Endothelial cell (in vitro differentiated cells): Measurements from ENCODE around the gene PIK3AP1. TPM values are rescaled to one million over a fixed set of nuclear protein-coding genes. Genes with fewer than 3 reads are reported as not detected.

Experiments
- DNase-seq: peaks from one replicate; pipeline ENCODE4 v3.0.0; 2021; ENCODE audit warnings: low spot score
- H3K27ac Mint-ChIP-seq: one replicate; pipeline ENCODE4 v1.8.0; 2021; ENCODE audit warnings: mixed read lengths, inconsistent platforms; ENCODE audit not compliant: unreplicated experiment
- H3K27me3 Mint-ChIP-seq: one replicate; pipeline ENCODE4 v1.8.0; 2021; ENCODE audit warnings: mild to moderate bottlenecking, moderate library complexity, mixed read lengths, inconsistent platforms; ENCODE audit not compliant: unreplicated experiment
- H3K36me3 Mint-ChIP-seq: one replicate; pipeline ENCODE4 v1.8.0; 2021; ENCODE audit warnings: mild to moderate bottlenecking, low read depth, mixed read lengths, inconsistent platforms; ENCODE audit not compliant: unreplicated experiment
- H3K4me1 Mint-ChIP-seq: one replicate; pipeline ENCODE4 v1.8.0; 2021; ENCODE audit warnings: mild to moderate bottlenecking, mixed read lengths, inconsistent platforms; ENCODE audit not compliant: unreplicated experiment
- H3K4me3 Mint-ChIP-seq: one replicate; pipeline ENCODE4 v1.8.0; 2021; ENCODE audit warnings: mild to moderate bottlenecking, mixed read lengths, inconsistent platforms; ENCODE audit not compliant: unreplicated experiment
- H3K9me3 Mint-ChIP-seq: one replicate; pipeline ENCODE4 v1.8.0; 2021; ENCODE audit warnings: mixed read lengths, inconsistent platforms; ENCODE audit not compliant: unreplicated experiment
- CTCF ChIP-seq: fragments of 200-600 bp; sonication (generic); IDR thresholded peaks from one replicate; pipeline ENCODE4 v1.5.0; 2021; ENCODE audit warnings: antibody characterized with exemption; ENCODE audit not compliant: unreplicated experiment
- total RNA-seq: library from RNA; stranded (reverse); fragmentation: NEBNext Ultra II Directional; extraction: Animal tissue kit (Norgen Biotek cat#: 25700); gene quantifications from one replicate; pipeline ENCODE4 v1.2.1, GENCODE V29; 2021; ENCODE audit not compliant: unreplicated experiment

The PIK3AP1 gene
- total RNA-seq, 1 donor from 2014 or later: 9.0 TPM

GRCh38 chr10:96675846-96676245, 44.5 kb downstream of the PIK3AP1 start:
- no peak for TF ChIP-seq CTCF
- DNase-seq: no peak
- H3K9me3 Mint-ChIP-seq: no peaks in the 10 kb centered on the region
- H3K27me3 Mint-ChIP-seq: peaks cover 4% of the 10 kb centered on the region
- peaks cover 25% of the 10 kb centered on the region for H3K4me1 Mint-ChIP-seq
- no peak overlapping the region for H3K27ac Mint-ChIP-seq
- no peaks in the 10 kb centered on the region for H3K36me3 Mint-ChIP-seq
- H3K4me3 Mint-ChIP-seq: no peak overlapping the region

- Mint-ChIP-seq H3K27ac (peak overlapping the region; percentile 20), H3K36me3 (no peaks in the 10 kb centered on the region), H3K4me1 (peaks cover 30% of the 10 kb centered on the region), H3K4me3 (no peak overlapping the region), H3K9me3 (no peaks in the 10 kb centered on the region), H3K27me3 (peaks cover 2% of the 10 kb centered on the region)
- no peak for TF ChIP-seq CTCF
- DNase-seq: no peak
Observed at GRCh38 chr10:96673318-96674099, 46.8 kb downstream of the PIK3AP1 start.

- no peaks in the 10 kb centered on the region for H3K36me3 Mint-ChIP-seq
- no peak overlapping the region for H3K4me3 Mint-ChIP-seq
- peaks cover 30% of the 10 kb centered on the region for H3K4me1 Mint-ChIP-seq
- peaks cover 1% of the 10 kb centered on the region for H3K27me3 Mint-ChIP-seq
- no peak for DNase-seq
- no peak for TF ChIP-seq CTCF
- no peaks in the 10 kb centered on the region for H3K9me3 Mint-ChIP-seq
- no peak overlapping the region for H3K27ac Mint-ChIP-seq
Observed at GRCh38 chr10:96672481-96673175, 47.7 kb downstream of the PIK3AP1 start.

- Mint-ChIP-seq H3K27me3 (peaks cover 1% of the 10 kb centered on the region), H3K4me3 (no peak overlapping the region), H3K36me3 (no peaks in the 10 kb centered on the region), H3K4me1 (peaks cover 27% of the 10 kb centered on the region), H3K27ac (no peak overlapping the region), H3K9me3 (no peaks in the 10 kb centered on the region)
- TF ChIP-seq CTCF: no peak
- no peak for DNase-seq
Observed at GRCh38 chr10:96671211-96671890, 49.0 kb downstream of the PIK3AP1 start.
